ENCODE measurements around the gene CEMIP2.

GRCh38 chr9:71725590-71726338 is 42.5 kb downstream of the CEMIP2 start:
- TF ChIP-seq CTCF (IDR thresholded peaks at IDR 0.05): no peak
- no peak for TF ChIP-seq POLR2AphosphoS5 (IDR thresholded peaks at IDR 0.05)
